A549 (cell line): ENCODE measurements around the gene PAQR6. TPM values are rescaled to one million over a fixed set of nuclear protein-coding genes. Genes with fewer than 3 reads are reported as not detected.
A peak's percentile ranks its signal among the peaks of the same experiment; 100 is the strongest.

Experiments used
- ATAC-seq, 2 experiments: fragments of 200-7000 bp in 1 of 2; fragments of >200 bp in 1 of 2; cut with Nextera tagmentation in 1 of 2; cut with Tn5 transposase in 1 of 2; 3 replicates each; pipeline versions ENCODE4 v1.8.0 to v1.9.1; 2018 to 2020; ENCODE audit warnings: mild to moderate bottlenecking in 1 of 2, moderate library complexity in 1 of 2
- CTCF ChIA-PET: fragments of 300-600 bp; sonication (Branson Sonifier 250); formaldehyde crosslinking; extraction: SDS; loops from one replicate; lab custom pipeline; 2021; ENCODE audit warnings: antibody characterized with exemption, inconsistent platforms; lab: Yijun Ruan, JAX
- POLR2A ChIA-PET: fragments of 350-600 bp; formaldehyde crosslinking; extraction: SDS; loops from one replicate; lab custom pipeline; 2021; ENCODE audit warnings: antibody characterized with exemption, inconsistent platforms; lab: Yijun Ruan, JAX
- DNase-seq, 2 experiments: peaks; one replicate each; pipeline versions ENCODE4 v3.0.0 to v3.0.0-alpha.2; 2011 to 2016; ENCODE audit warnings: low read depth in 1 of 2, low spot score in 1 of 2
- FAIRE-seq: peaks from 2 replicates; lab custom pipeline; 2011; peaks lifted over from hg19 to GRCh38; lab: Jason Lieb, UNC
- H3K27ac ChIP-seq, 2 experiments: fragments of >200 bp; sonication (Bioruptor Twin); formaldehyde crosslinking; 3 replicates each; pipeline ENCODE4 v1.5.1; 2016 to 2017
- H3K4me1 ChIP-seq: fragments of >200 bp; sonication (Bioruptor Twin); formaldehyde crosslinking; 3 replicates; pipeline ENCODE4 v1.6.1; 2016
- H3K4me2 ChIP-seq: fragments of >200 bp; sonication (Bioruptor Twin); formaldehyde crosslinking; 3 replicates; pipeline ENCODE4 v1.6.1; 2016
- H3K4me3 ChIP-seq: fragments of >200 bp; sonication (Bioruptor Twin); formaldehyde crosslinking; 3 replicates; pipeline ENCODE4 v1.5.1; 2016
- H3K9me3 ChIP-seq: fragments of >200 bp; sonication (Bioruptor Twin); formaldehyde crosslinking; 3 replicates; pipeline ENCODE4 v1.6.1; 2016
- BHLHE40 ChIP-seq: IDR thresholded peaks from 2 replicates; pipeline ENCODE4 v1.6.1; 2012; ENCODE audit warnings: low read depth, low read length, inconsistent platforms
- CBX8 ChIP-seq: fragments of 200-600 bp; sonication (generic); IDR thresholded peaks from 2 replicates; pipeline ENCODE4 v1.6.1; 2016
- CHD4 ChIP-seq: fragments of 200-600 bp; sonication (generic); IDR thresholded peaks from 2 replicates; pipeline ENCODE4 v1.6.1; 2016; ENCODE audit warnings: antibody characterized with exemption, mild to moderate bottlenecking, borderline replicate concordance
- EHF ChIP-seq: fragments of 250-450 bp; sonication (Bioruptor Pico); IDR thresholded peaks from 2 replicates; pipeline ENCODE4 v1.5.0; 2020; ENCODE audit warnings: mild to moderate bottlenecking
- EHMT2 ChIP-seq: fragments of 200-600 bp; sonication (generic); IDR thresholded peaks from 2 replicates; pipeline ENCODE4 v1.6.1; 2016; ENCODE audit warnings: antibody characterized with exemption, low read depth, mild to moderate bottlenecking, moderate library complexity
- ELK1 ChIP-seq: fragments of 150-350 bp; IDR thresholded peaks from 2 replicates; pipeline ENCODE4 v1.6.1; 2014; ENCODE audit warnings: low read depth, mild to moderate bottlenecking, low read length
- FOXS1 ChIP-seq: fragments of 250-450 bp; sonication (Bioruptor Pico); IDR thresholded peaks from 2 replicates; pipeline ENCODE4 v1.5.0; 2020; ENCODE audit warnings: mild to moderate bottlenecking, moderate library complexity
- HDAC2 ChIP-seq: fragments of 200-600 bp; sonication (generic); IDR thresholded peaks from 2 replicates; pipeline ENCODE4 v1.6.1; 2016
- HES2 ChIP-seq: fragments of >200 bp; sonication (Bioruptor Twin); formaldehyde crosslinking; IDR thresholded peaks from 2 replicates; pipeline ENCODE4 v1.6.1; 2016
- HOXB5 ChIP-seq: fragments of 250-450 bp; sonication (Bioruptor Pico); IDR thresholded peaks from 2 replicates; pipeline ENCODE4 v1.5.0; 2020; ENCODE audit warnings: mild to moderate bottlenecking, moderate library complexity
- JUN ChIP-seq, 2 experiments: fragments of >200 bp; sonication (Bioruptor Twin); formaldehyde crosslinking; IDR thresholded peaks; 2 replicates in 1 of 2; 3 replicates in 1 of 2; pipeline ENCODE4 v1.6.1; 2016 to 2017
- KDM1A ChIP-seq: fragments of 200-600 bp; sonication (generic); IDR thresholded peaks from 2 replicates; pipeline ENCODE4 v1.6.1; 2016; ENCODE audit warnings: low read depth, mild to moderate bottlenecking
- KDM5A ChIP-seq: fragments of 200-600 bp; sonication (generic); IDR thresholded peaks from 2 replicates; pipeline ENCODE4 v1.6.1; 2016; ENCODE audit warnings: antibody characterized with exemption, mild to moderate bottlenecking
- MAFK ChIP-seq: fragments of 450-650 bp; IDR thresholded peaks from 2 replicates; pipeline ENCODE4 v1.6.1; 2014; ENCODE audit not compliant: partially characterized antibody
- MAX ChIP-seq: IDR thresholded peaks from 2 replicates; pipeline ENCODE4 v1.6.1; 2012
- MAZ ChIP-seq: fragments of 150-350 bp; IDR thresholded peaks from 2 replicates; pipeline ENCODE4 v1.6.1; 2014; ENCODE audit warnings: antibody characterized with exemption, low read depth, low read length, borderline replicate concordance
- MYC ChIP-seq: IDR thresholded peaks from 2 replicates; pipeline ENCODE4 v1.6.1; 2012; ENCODE audit warnings: mild to moderate bottlenecking, inconsistent platforms, low read length, improper control_type of control experiment, borderline replicate concordance
- NFE2L2 ChIP-seq: fragments of 150-350 bp; conservative IDR thresholded peaks from 2 replicates; pipeline ENCODE4 v1.6.1; 2014; ENCODE audit warnings: low read length
- NR3C1 ChIP-seq: fragments of >200 bp; sonication (Bioruptor Twin); formaldehyde crosslinking; IDR thresholded peaks from 3 replicates; pipeline ENCODE4 v1.6.1; 2017
- PBX3 ChIP-seq: IDR thresholded peaks from 2 replicates; pipeline ENCODE4 v1.6.1; 2012
- PHF8 ChIP-seq: fragments of 200-600 bp; sonication (generic); IDR thresholded peaks from 2 replicates; pipeline ENCODE4 v1.6.1; 2016; ENCODE audit warnings: low read depth, mild to moderate bottlenecking, antibody characterized with exemption, moderate library complexity, borderline replicate concordance
- POLR2AphosphoS2 ChIP-seq: conservative IDR thresholded peaks from 2 replicates; pipeline ENCODE4 v1.6.1; 2012; ENCODE audit warnings: low read length, improper control_type of control experiment, inconsistent platforms
- RAD21 ChIP-seq, 2 experiments: fragments of >200 bp in 1 of 2; sonication (Bioruptor Twin) in 1 of 2; formaldehyde crosslinking in 1 of 2; IDR thresholded peaks in 1 of 2; conservative IDR thresholded peaks in 1 of 2; 2 replicates in 1 of 2; 3 replicates in 1 of 2; pipeline ENCODE4 v1.6.1; 2012 to 2018; ENCODE audit warnings: inconsistent platforms in 1 of 2
- RARB ChIP-seq: fragments of 250-450 bp; sonication (Bioruptor Pico); IDR thresholded peaks from 2 replicates; pipeline ENCODE4 v1.8.0; 2021; ENCODE audit warnings: mild to moderate bottlenecking, moderate library complexity
- RCOR1 ChIP-seq: fragments of 150-350 bp; IDR thresholded peaks from 2 replicates; pipeline ENCODE4 v1.6.1; 2014; ENCODE audit warnings: antibody characterized with exemption, low read length, low read depth
- RFX5 ChIP-seq: fragments of 450-650 bp; IDR thresholded peaks from 2 replicates; pipeline ENCODE4 v1.7.1; 2014; ENCODE audit warnings: antibody characterized with exemption, mild to moderate bottlenecking, moderate library complexity
- RNF2 ChIP-seq: fragments of 200-600 bp; sonication (generic); IDR thresholded peaks from 2 replicates; pipeline ENCODE4 v1.6.1; 2016; ENCODE audit warnings: low read depth, mild to moderate bottlenecking, antibody characterized with exemption, moderate library complexity, borderline replicate concordance
- SMC3 ChIP-seq: fragments of >200 bp; sonication (Bioruptor Twin); formaldehyde crosslinking; IDR thresholded peaks from 3 replicates; pipeline ENCODE4 v1.6.1; 2018; ENCODE audit warnings: inconsistent platforms
- SREBF2 ChIP-seq: fragments of 450-650 bp; IDR thresholded peaks from 2 replicates; pipeline ENCODE4 v1.6.1; 2014; ENCODE audit warnings: mild to moderate bottlenecking, moderate library complexity
- TP53 ChIP-seq: fragments of 250-450 bp; sonication (Bioruptor Pico); IDR thresholded peaks from 2 replicates; pipeline ENCODE4 v1.5.0; 2021; ENCODE audit warnings: mild to moderate bottlenecking, moderate library complexity
- ZC3H11A ChIP-seq: fragments of 450-650 bp; IDR thresholded peaks from 2 replicates; pipeline ENCODE4 v1.6.1; 2014; ENCODE audit warnings: antibody characterized with exemption, mild to moderate bottlenecking
- WGBS: methylation state at CpG from one replicate; pipeline ENCODE4 v1.1.6; 2017; ENCODE audit errors: missing lambda C conversion rate; 5-methylcytosine and 5-hydroxymethylcytosine counted together
- polyA plus RNA-seq, 4 experiments: library from polyadenylated mRNA; depleted of rRNA in 3 of 4; stranded (reverse); fragments of >200 nt; fragmentation: RNase III in 1 of 4; extraction: RNeasy Plus Mini Kit Qiagen cat#74134 plus additional on column Dnase treatment in 1 of 4; gene quantifications; 2 replicates in 3 of 4; 3 replicates in 1 of 4; pipeline ENCODE4 v1.2.3, GENCODE V29; 2011 to 2017
- TF ChIP-seq, protein P1 (sequence below): fragments of 250-450 bp; sonication (Bioruptor Pico); IDR thresholded peaks from 2 replicates; pipeline ENCODE4 v1.5.0; 2020; ENCODE audit warnings: low read depth, mild to moderate bottlenecking, moderate library complexity

Gene PAQR6
- polyA plus RNA-seq, 2 of the 4 experiments (the other 2 are of a cell fraction): 2.4 to 8.6 TPM

DNA sequence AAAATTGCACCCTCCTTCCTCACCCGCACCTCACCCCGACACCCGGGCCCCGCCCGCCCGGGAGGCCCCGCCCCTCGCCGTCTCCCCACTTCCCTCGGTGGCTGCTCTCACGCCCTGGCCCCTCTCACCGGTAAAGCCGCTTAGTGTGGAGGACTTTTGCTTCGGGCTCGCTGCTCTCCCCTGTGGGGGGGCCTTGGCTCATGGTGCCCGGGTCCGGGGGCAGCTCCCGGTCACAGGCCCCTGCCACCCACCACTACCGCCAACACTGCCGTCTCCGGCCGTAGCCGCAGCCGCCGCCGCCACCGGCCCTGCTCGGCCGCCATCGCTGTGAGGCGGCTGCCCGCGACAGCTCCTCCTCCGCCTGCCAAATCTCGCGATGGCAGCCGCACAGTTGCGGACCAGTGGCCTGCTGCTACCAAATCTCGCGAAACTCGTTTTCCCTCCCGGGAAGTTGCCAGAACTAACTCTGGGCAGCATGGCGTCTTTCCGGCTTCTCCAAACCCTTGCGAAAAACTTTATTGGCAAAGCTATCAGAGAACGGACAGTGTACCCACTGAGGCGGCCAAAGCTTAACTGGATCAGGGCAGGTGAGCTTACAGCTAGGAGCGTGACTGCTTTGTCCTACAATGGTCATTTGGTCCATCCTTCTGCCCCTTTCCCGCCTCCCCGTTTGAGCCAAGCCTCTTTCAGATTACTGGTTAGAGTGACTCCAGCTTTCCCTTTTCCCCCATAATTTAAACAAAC, 34.8 kb upstream of the PAQR6 start, which contains the start of gene SMG5 (continued):
- no peak for TF ChIP-seq RNF2
- TF ChIP-seq CHD4: no peak
- TF ChIP-seq PBX3: peak; percentile 45; the same call in 1 of the 2 replicates
- no peak for TF ChIP-seq HES2
- peak; percentile 83 for TF ChIP-seq KDM5A
- no peak for TF ChIP-seq BHLHE40
- TF ChIP-seq NFE2L2: no peak
- no peak for TF ChIP-seq MAFK
- TF ChIP-seq EHMT2: no peak
- TF ChIP-seq MAZ: 0 out of 2 replicates have a peak, but pooled peaks have one; percentile 58
- no peak for TF ChIP-seq KDM1A
- TF ChIP-seq TP53 (CRISPR knock-in tag): peak; percentile 26; the same call in 1 of the 2 replicates
- TF ChIP-seq NR3C1: no peak
- TF ChIP-seq HDAC2: no peak; the same call in 1 of the 2 replicates
- 0 out of 2 replicates have a peak, but pooled peaks have one; percentile 28 for TF ChIP-seq RARB (CRISPR knock-in tag)
- no peak for TF ChIP-seq RFX5
- TF ChIP-seq RAD21 (conservative IDR thresholded peaks at IDR 0.05 in 1 of 2, IDR thresholded peaks at IDR 0.05 in 1 of 2): no peak
- TF ChIP-seq FOXS1 (CRISPR knock-in tag): no peak
- peak; percentile 78; the same call in 1 of the 2 replicates for TF ChIP-seq MYC
- TF ChIP-seq MAX: peak; percentile 94
- TF ChIP-seq HOXB5: no peak
- TF ChIP-seq PHF8: peak; percentile 98
- TF ChIP-seq ZC3H11A: no peak

- H3K4me2 ChIP-seq: peak overlapping the region; percentile 100
- DNase-seq (peak in 1 of 2 experiments; percentile 53), FAIRE-seq (no peak), ATAC-seq (peak; percentile 56 to 58)
- WGBS: 11% methylated on average over 22 of the region's 22 CpGs
- no peak for TF ChIP-seq HDAC2
- TF ChIP-seq, protein P1, sequence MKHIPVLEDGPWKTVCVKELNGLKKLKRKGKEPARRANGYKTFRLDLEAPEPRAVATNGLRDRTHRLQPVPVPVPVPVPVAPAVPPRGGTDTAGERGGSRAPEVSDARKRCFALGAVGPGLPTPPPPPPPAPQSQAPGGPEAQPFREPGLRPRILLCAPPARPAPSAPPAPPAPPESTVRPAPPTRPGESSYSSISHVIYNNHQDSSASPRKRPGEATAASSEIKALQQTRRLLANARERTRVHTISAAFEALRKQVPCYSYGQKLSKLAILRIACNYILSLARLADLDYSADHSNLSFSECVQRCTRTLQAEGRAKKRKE: no peak
- TF ChIP-seq RCOR1: no peak
- TF ChIP-seq ELK1: no peak
- TF ChIP-seq RARB (CRISPR knock-in tag): no peak
- no peak for TF ChIP-seq FOXS1 (CRISPR knock-in tag)
- no peak for TF ChIP-seq SMC3
- no peak for TF ChIP-seq POLR2AphosphoS2
- no peak for TF ChIP-seq PHF8
- TF ChIP-seq SREBF2: no peak
- TF ChIP-seq KDM1A: no peak
- TF ChIP-seq JUN (IDR thresholded peaks at IDR 0.05): no peak
- TF ChIP-seq CBX8: no peak
- TF ChIP-seq EHF (CRISPR knock-in tag): no peak
- TF ChIP-seq CHD4: no peak
- H3K4me3 ChIP-seq: peak overlapping the region; percentile 83
- CTCF ChIA-PET: interaction anchor here (0.6 to 3.1 kb wide), 10 partner anchors 10 to 191 kb away, joined by 3 to 9 read pairs (median 3); partner anchors contain the start of gene SLC25A44
- peaks cover 21% of the 10 kb centered on the region for H3K4me1 ChIP-seq
- H3K27ac ChIP-seq: peak overlapping the region; percentile 90 to 95
- POLR2A ChIA-PET: interaction anchor here (0.8 to 2.6 kb wide), 10 partner anchors 10 to 168 kb away, joined by 3 to 19 read pairs (median 6); partner anchors contain the start of genes CCT3, GLMP, PMF1 and TSACC
- no peaks in the 10 kb centered on the region for H3K9me3 ChIP-seq
These were observed 34.0 kb upstream of the PAQR6 start for GRCh38 chr1:156281693-156282478.
